Skeletal muscle tissue (tissue), 4 donors: ENCODE results near the gene FBXL14. TPM values are rescaled to one million over a fixed set of nuclear protein-coding genes. Genes with fewer than 3 reads are reported as not detected.

Experiments used
- H3K27ac ChIP-seq: one replicate; pipeline ENCODE4 v1.7.0; 2013; ENCODE audit warnings: mild to moderate bottlenecking, low read depth, low read length, inconsistent platforms
- H3K27me3 ChIP-seq, 3 donors: one replicate each; pipeline ENCODE4 v1.7.0; 2013; ENCODE audit warnings: low read length in 3 of 3; ENCODE audit not compliant: control insufficient read depth in 3 of 3, insufficient read depth in 3 of 3
- H3K36me3 ChIP-seq, 3 donors: one replicate each; pipeline ENCODE4 v1.7.0; 2013; ENCODE audit warnings: low read length in 3 of 3; ENCODE audit not compliant: control insufficient read depth in 3 of 3, insufficient read depth in 3 of 3
- H3K4me1 ChIP-seq, 3 donors: one replicate each; pipeline ENCODE4 v1.7.0; 2013; ENCODE audit warnings: low read length in 3 of 3, mild to moderate bottlenecking in 3 of 3; ENCODE audit not compliant: control insufficient read depth in 3 of 3, insufficient read depth in 3 of 3
- H3K4me3 ChIP-seq, 3 donors: one replicate each; pipeline ENCODE4 v1.7.0; 2013; ENCODE audit warnings: low read length in 3 of 3
- H3K9ac ChIP-seq, 3 donors: one replicate each; pipeline ENCODE4 v1.7.0; 2013; ENCODE audit warnings: low read length in 3 of 3, mild to moderate bottlenecking in 3 of 3, moderate library complexity in 2 of 3, low read depth in 1 of 3
- H3K9me3 ChIP-seq, 3 donors: one replicate each; pipeline ENCODE4 v1.7.0; 2013; ENCODE audit warnings: low read length in 3 of 3; ENCODE audit not compliant: control insufficient read depth in 3 of 3
- total RNA-seq: library from RNA; depleted of rRNA; stranded (reverse); fragments of >200 nt; gene quantifications from one replicate; pipeline ENCODE4 v1.2.3, GENCODE V29; 2014
- donor health status: Osteomylitis.

The FBXL14 gene
- total RNA-seq, 1 donor from 2014 or later = 5.2 TPM

- H3K36me3 ChIP-seq = no peaks in the 10 kb centered on the region
- no peak overlapping the region for H3K27ac ChIP-seq
Observed at GRCh38 chr12:1583421-1584078, 10.8 kb downstream of the FBXL14 start.

GRCh38 chr12:1582709-1583050 lies 11.7 kb downstream of the FBXL14 start:
- Histone ChIP-seq H3K36me3 (no peaks in the 10 kb centered on the region), H3K27ac (no peak overlapping the region), H3K4me3 (no peak overlapping the region), H3K9me3 (no peaks in the 10 kb centered on the region), H3K27me3 (no peaks in the 10 kb centered on the region), H3K9ac (no peak overlapping the region), H3K4me1 (peaks cover 0 to 7% (median 0%) of the 10 kb centered on the region in 3 donors)

More at GRCh38 chr12:1583421-1584078, 10.8 kb downstream of the FBXL14 start:
- Histone ChIP-seq H3K27me3 (no peaks in the 10 kb centered on the region), H3K9me3 (no peaks in the 10 kb centered on the region), H3K4me1 (peaks cover 0 to 9% (median 0%) of the 10 kb centered on the region in 3 donors), H3K4me3 (peak overlapping the region in 2 of 3 donors; percentile 15 to 61), H3K9ac (no peak overlapping the region)

- no peaks in the 10 kb centered on the region for H3K9me3 ChIP-seq
- H3K4me1 ChIP-seq = peaks cover 0 to 7% (median 0%) of the 10 kb centered on the region in 3 donors
- no peak overlapping the region for H3K4me3 ChIP-seq
- H3K36me3 ChIP-seq = no peaks in the 10 kb centered on the region
- no peak overlapping the region for H3K9ac ChIP-seq
- H3K27ac ChIP-seq = no peak overlapping the region
- no peaks in the 10 kb centered on the region for H3K27me3 ChIP-seq
Observed at GRCh38 chr12:1581973-1582708, 12.2 kb downstream of the FBXL14 start.

GRCh38 chr12:1580526-1580925 lies 13.9 kb downstream of the FBXL14 start:
- Histone ChIP-seq H3K36me3 (no peaks in the 10 kb centered on the region), H3K27ac (no peak overlapping the region), H3K4me1 (peaks cover 7 to 16% (median 9%) of the 10 kb centered on the region in 3 donors), H3K9me3 (no peaks in the 10 kb centered on the region), H3K27me3 (no peaks in the 10 kb centered on the region), H3K4me3 (no peak overlapping the region), H3K9ac (no peak overlapping the region)

GRCh38 chr12:1579651-1580435 lies 14.5 kb downstream of the FBXL14 start:
- Histone ChIP-seq H3K36me3 (no peaks in the 10 kb centered on the region), H3K27ac (no peak overlapping the region), H3K4me1 (peaks cover 10 to 19% (median 13%) of the 10 kb centered on the region in 3 donors), H3K27me3 (no peaks in the 10 kb centered on the region), H3K4me3 (no peak overlapping the region), H3K9ac (no peak overlapping the region), H3K9me3 (no peaks in the 10 kb centered on the region)

GRCh38 chr12:1576410-1577241 lies 17.8 kb downstream of the FBXL14 start:
- H3K27me3 ChIP-seq = peaks cover 0 to 1% (median 0%) of the 10 kb centered on the region in 3 donors
- H3K4me3 ChIP-seq = peak overlapping the region in 1 of 3 donors; percentile 34
- no peak overlapping the region for H3K9ac ChIP-seq
- no peak overlapping the region for H3K27ac ChIP-seq
- peaks cover 10 to 13% (median 12%) of the 10 kb centered on the region in 3 donors for H3K4me1 ChIP-seq
- H3K36me3 ChIP-seq = no peaks in the 10 kb centered on the region
- H3K9me3 ChIP-seq = no peaks in the 10 kb centered on the region

- Histone ChIP-seq H3K27me3 (peaks cover 0 to 2% (median 0%) of the 10 kb centered on the region in 3 donors), H3K27ac (no peak overlapping the region), H3K9me3 (no peaks in the 10 kb centered on the region), H3K36me3 (no peaks in the 10 kb centered on the region), H3K9ac (no peak overlapping the region), H3K4me3 (peak overlapping the region in 1 of 3 donors; percentile 34), H3K4me1 (peaks cover 10 to 13% (median 12%) of the 10 kb centered on the region in 3 donors)
Observed at GRCh38 chr12:1575408-1576401, 18.7 kb downstream of the FBXL14 start.

- Histone ChIP-seq H3K27ac (no peak overlapping the region), H3K4me3 (no peak overlapping the region)
Observed at GRCh38 chr12:1574865-1575259, 19.5 kb downstream of the FBXL14 start.

More at GRCh38 chr12:1574865-1575259, 19.5 kb downstream of the FBXL14 start:
- H3K9ac ChIP-seq = no peak overlapping the region
- H3K36me3 ChIP-seq = no peaks in the 10 kb centered on the region
- no peaks in the 10 kb centered on the region for H3K9me3 ChIP-seq
- peaks cover 0 to 8% (median 0%) of the 10 kb centered on the region in 3 donors for H3K27me3 ChIP-seq
- H3K4me1 ChIP-seq = peaks cover 10 to 13% (median 12%) of the 10 kb centered on the region in 3 donors
